ENCODE data around the gene TMEM270.

TMEM270 gene

DNA sequence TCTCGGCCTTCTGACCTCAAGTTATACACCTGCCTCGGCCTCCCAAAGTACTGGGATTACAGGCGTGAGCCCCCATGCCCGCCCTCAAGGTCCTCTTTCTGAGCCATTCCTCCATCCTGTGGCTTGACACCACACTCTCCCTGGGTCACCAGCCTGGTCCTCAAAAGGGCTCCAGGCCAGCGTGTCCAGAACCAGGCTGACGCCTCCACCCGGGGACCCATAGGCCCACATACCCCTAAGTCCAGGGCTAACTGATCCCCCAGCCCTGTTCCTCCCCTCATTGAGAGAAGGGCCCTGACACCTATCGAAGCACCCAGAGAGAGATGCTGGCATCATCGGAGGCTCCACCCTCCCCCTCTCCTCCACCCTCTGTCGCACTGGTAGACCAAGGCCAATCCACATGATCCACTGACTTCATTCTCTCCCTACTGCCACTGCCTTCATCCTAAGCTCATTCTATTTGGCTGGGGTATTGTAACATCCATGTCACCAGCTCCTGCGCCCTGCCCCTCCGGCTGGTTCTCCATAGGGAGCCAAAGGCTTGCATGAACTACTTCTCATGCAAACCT lies 46.7 kb downstream of the TMEM270 start:
- Histone ChIP-seq H3K4me3 (replicated peaks; ENCODE audit: low read depth, low read length) (no peak overlapping the region), H3K27me3 (replicated peaks; ENCODE audit: control insufficient read depth, insufficient read depth, low read length) (no peaks in the 10 kb centered on the region), H3K36me3 (ENCODE audit: control insufficient read depth, insufficient read depth, low read length) (no peaks in the 10 kb centered on the region)
- no peak for DNase-seq (ENCODE audit: extremely low read depth, insufficient read length)
- TF ChIP-seq CTCF (IDR thresholded peaks at IDR 0.05; ENCODE audit: insufficient read depth, low read length, poor library complexity, severe bottlenecking) = no peak

GRCh38 chr7:73908123-73908611 lies 47.2 kb downstream of the TMEM270 start:
- H3K4me3 ChIP-seq (replicated peaks; ENCODE audit: low read depth, low read length) = no peak overlapping the region
- DNase-seq (ENCODE audit: extremely low read depth, insufficient read length) = no peak
- H3K36me3 ChIP-seq (ENCODE audit: control insufficient read depth, insufficient read depth, low read length) = no peaks in the 10 kb centered on the region
- no peak for TF ChIP-seq CTCF (IDR thresholded peaks at IDR 0.05; ENCODE audit: insufficient read depth, low read length, poor library complexity, severe bottlenecking)
- H3K27me3 ChIP-seq (replicated peaks; ENCODE audit: control insufficient read depth, insufficient read depth, low read length) = no peaks in the 10 kb centered on the region

GRCh38 chr7:73909051-73909941 lies 48.3 kb downstream of the TMEM270 start:
- DNase-seq (ENCODE audit: extremely low read depth, insufficient read length) = no peak
- Histone ChIP-seq H3K36me3 (ENCODE audit: control insufficient read depth, insufficient read depth, low read length) (no peaks in the 10 kb centered on the region), H3K27me3 (replicated peaks; ENCODE audit: control insufficient read depth, insufficient read depth, low read length) (no peaks in the 10 kb centered on the region), H3K4me3 (replicated peaks; ENCODE audit: low read depth, low read length) (no peak overlapping the region)
- no peak for TF ChIP-seq CTCF (IDR thresholded peaks at IDR 0.05; ENCODE audit: insufficient read depth, low read length, poor library complexity, severe bottlenecking)

- DNase-seq (ENCODE audit: extremely low read depth, insufficient read length) = no peak
- no peak overlapping the region for H3K4me3 ChIP-seq (replicated peaks; ENCODE audit: low read depth, low read length)
- H3K36me3 ChIP-seq (ENCODE audit: control insufficient read depth, insufficient read depth, low read length) = no peaks in the 10 kb centered on the region
- H3K27me3 ChIP-seq (replicated peaks; ENCODE audit: control insufficient read depth, insufficient read depth, low read length) = no peaks in the 10 kb centered on the region
- TF ChIP-seq CTCF (IDR thresholded peaks at IDR 0.05; ENCODE audit: insufficient read depth, low read length, poor library complexity, severe bottlenecking) = no peak
Measured at GRCh38 chr7:73909996-73910395, 49.0 kb downstream of the TMEM270 start.

- no peaks in the 10 kb centered on the region for H3K36me3 ChIP-seq (ENCODE audit: control insufficient read depth, insufficient read depth, low read length)
- TF ChIP-seq CTCF (IDR thresholded peaks at IDR 0.05; ENCODE audit: insufficient read depth, low read length, poor library complexity, severe bottlenecking) = no peak
- no peak overlapping the region for H3K4me3 ChIP-seq (replicated peaks; ENCODE audit: low read depth, low read length)
- no peaks in the 10 kb centered on the region; the same call in 1 of the 2 replicates for H3K27me3 ChIP-seq (replicated peaks; ENCODE audit: control insufficient read depth, insufficient read depth, low read length)
- no peak for DNase-seq (ENCODE audit: extremely low read depth, insufficient read length)
Measured at GRCh38 chr7:73912223-73912622, 51.3 kb downstream of the TMEM270 start.

Data from GM06990 (cell line).